G401 (cell line): ENCODE measurements around the gene POLR3GL. TPM values are rescaled to one million over a fixed set of nuclear protein-coding genes. Genes with fewer than 3 reads are reported as not detected.
"Not testable (repeated sequence)": the region's sequence is repeated elsewhere in the genome, so short reads cannot be mapped to it uniquely, and the experiment has no call there.

Experiments used
- DNase-seq: peaks from one replicate; pipeline ENCODE4 v3.0.0-alpha.2; 2015; ENCODE audit warnings: low spot score
- in situ Hi-C: cut with HindIII; loops from 2 replicates; pipeline ENCODE4 v1.10.0; 2016; ENCODE audit warnings: low sequenced_read_pairs, mixed read lengths
- total RNA-seq: library from RNA; depleted of rRNA; stranded (reverse); fragments of >200 nt; shearing (Covaris generic); gene quantifications from 2 replicates; pipeline ENCODE4 v1.2.3, GENCODE V29; 2014

The POLR3GL gene
- total RNA-seq, 1 experiment from 2014 or later, result 13.5 TPM

- in situ Hi-C loops, result no loop called here
- DNase-seq, result no peak
Observed at GRCh38 chr1:146001709-146002108, 37.2 kb downstream of the POLR3GL start.

- in situ Hi-C loops, result no loop called here
- DNase-seq, result no peak
Observed at GRCh38 chr1:146007489-146008133, 43.1 kb downstream of the POLR3GL start.

DNA sequence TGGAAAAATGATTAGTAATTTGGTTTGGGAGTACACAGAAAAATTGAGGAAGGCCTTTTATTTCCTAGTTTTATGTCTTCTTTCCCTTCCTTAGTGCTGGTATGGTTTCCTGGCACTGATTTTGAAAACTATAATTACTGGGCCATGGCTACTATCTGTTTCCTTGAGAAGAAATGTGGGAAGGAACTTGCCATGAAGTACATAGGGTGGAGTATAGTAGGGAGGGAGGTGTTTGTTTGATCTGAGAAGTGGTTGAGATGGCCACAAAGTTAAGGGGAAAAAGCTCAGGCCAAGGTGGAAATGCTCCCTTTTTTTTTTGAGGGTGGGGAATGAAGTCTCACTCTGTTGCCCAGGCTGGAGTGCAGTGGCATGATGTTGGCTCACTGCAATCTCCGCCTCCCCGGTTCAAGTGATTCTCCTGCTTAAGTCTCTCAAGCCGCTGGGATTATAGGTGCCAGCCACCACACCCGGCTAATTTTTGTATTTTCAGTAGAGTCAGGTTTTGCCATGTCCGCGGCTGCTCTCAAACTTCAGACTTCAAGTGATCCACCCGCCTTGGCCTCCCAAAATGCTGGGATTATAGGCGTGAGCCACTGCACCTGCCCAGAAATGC lies 45.7 kb downstream of the POLR3GL start:
- no peak for DNase-seq
- in situ Hi-C loops, result no loop called here

- DNase-seq, result peak; percentile 75
- in situ Hi-C loops, result no loop called here
Observed at GRCh38 chr1:146012703-146013558, 48.4 kb downstream of the POLR3GL start.

- in situ Hi-C loops, result no loop called here
- no peak for DNase-seq
Observed at GRCh38 chr1:146013559-146013922, 49.1 kb downstream of the POLR3GL start.

GRCh38 chr1:146016891-146017290 lies 52.4 kb downstream of the POLR3GL start:
- in situ Hi-C loops, result no loop called here
- DNase-seq, result no peak

- DNase-seq, result no peak
- in situ Hi-C loops, result no loop called here
Observed at GRCh38 chr1:146019231-146020057, 55.0 kb downstream of the POLR3GL start.

GRCh38 chr1:146020058-146021049 lies 55.9 kb downstream of the POLR3GL start:
- no peak for DNase-seq
- in situ Hi-C loops, result no loop called here

GRCh38 chr1:146021050-146021445 lies 56.6 kb downstream of the POLR3GL start:
- no peak for DNase-seq
- in situ Hi-C loops, result no loop called here

DNA sequence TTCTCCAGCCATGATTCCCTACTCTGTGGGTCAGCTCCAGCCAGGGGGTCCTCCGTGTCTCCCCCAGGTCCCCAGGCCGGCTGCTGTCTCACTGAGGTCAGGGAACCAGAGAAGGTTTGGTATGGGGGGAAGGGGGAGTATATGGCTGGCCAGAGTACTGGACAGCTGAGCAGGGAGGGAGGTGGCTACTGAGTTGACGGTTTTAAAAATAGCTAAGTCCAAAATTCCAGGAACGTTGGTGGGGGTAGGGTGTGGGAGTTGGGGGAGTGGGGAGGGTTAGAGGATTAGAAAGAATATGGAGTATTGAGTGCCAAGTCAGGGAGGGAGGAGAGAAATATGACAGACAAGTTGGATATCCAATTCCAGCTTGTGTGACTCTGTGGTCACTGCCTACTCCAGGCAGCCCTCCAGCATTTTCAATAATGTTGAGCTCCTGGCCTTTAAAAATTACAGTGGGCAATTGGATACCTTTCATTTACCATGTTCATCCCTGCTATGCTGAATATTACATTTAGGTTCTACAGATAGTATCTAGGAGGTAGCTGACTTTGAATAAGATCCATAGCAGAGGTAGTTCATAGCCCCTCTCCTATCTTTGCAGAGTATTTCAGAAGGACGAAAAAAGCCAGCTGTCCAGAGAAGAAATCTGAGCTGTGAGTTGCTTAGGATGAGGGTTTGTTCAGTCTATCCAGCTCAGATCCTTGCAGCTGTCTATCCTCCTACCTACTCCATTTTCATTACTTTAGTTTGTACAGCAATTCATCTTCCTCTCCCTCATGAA lies 57.3 kb downstream of the POLR3GL start, which contains the start of gene HJV:
Gene HJV (minus strand): TSS at position 114 of the 781 bp plus-strand sequence. CDS start 1,504 bp downstream, outside the sequence.
- DNase-seq, result no peak
- in situ Hi-C loops, result no loop called here

- in situ Hi-C loops, result no loop called here
- DNase-seq, result no peak
Observed at GRCh38 chr1:146022403-146023127, 58.1 kb downstream of the POLR3GL start.

DNA sequence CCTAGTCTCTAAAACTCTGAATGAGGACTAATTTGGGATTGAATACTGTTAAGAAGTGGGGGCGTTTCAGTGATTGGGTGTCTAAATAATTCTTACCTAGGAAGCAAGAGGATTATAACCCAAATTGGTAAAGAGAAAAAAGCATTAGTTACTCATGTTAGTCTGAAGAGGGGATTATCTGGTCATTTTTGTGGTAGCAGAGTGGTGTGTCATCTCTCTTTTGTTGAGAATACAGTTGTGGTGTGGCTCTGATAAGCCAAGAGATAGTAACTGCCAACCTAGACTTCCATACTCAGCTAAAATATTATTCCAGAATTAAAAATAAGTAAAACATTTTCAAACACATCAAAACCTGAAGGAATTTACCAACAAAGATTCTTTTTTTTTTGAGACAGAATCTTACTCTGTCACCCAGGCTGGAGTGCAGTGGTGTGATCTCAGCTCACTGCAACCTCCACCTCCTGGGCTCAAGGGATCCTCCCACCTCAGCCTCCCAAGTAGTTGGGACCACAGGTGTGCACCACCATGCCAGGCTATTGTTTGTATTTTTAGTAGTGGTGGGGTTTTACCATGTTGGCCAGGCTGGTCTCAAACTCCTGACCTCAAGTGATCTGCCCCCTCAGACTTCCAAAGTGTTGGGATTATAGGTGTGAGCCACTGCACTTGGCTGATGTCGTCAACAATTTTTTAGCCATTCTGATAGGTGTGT lies 61.5 kb downstream of the POLR3GL start:
- in situ Hi-C loops, DNase-seq: not testable (repeated sequence)

- DNase-seq, in situ Hi-C loops: not testable (repeated sequence)
Observed at GRCh38 chr1:146026650-146027049, 62.2 kb downstream of the POLR3GL start.
